ENCODE measurements around the gene CCNJL. TPM values are rescaled to one million over a fixed set of nuclear protein-coding genes. Genes with fewer than 3 reads are reported as not detected.

The CCNJL gene
- total RNA-seq, 1 donor from 2014 or later: 15.7 TPM

- peaks cover 8% of the 10 kb centered on the region for H3K79me2 ChIP-seq (ENCODE audit: insufficient read depth, low read length)
- H2AFZ ChIP-seq (ENCODE audit: low read depth, low read length): no peak overlapping the region
- peak overlapping the region; percentile 85 for H3K27ac Mint-ChIP-seq (ENCODE audit: unreplicated experiment)
- H4K20me1 ChIP-seq (ENCODE audit: insufficient read depth, low read length): peaks cover 22% of the 10 kb centered on the region
- H3K36me3 ChIP-seq (ENCODE audit: insufficient read depth, low read length): peaks cover 3% of the 10 kb centered on the region
- peaks cover 17% of the 10 kb centered on the region for H3K4me1 Mint-ChIP-seq (ENCODE audit: low read depth, unreplicated experiment)
- peak overlapping the region; percentile 51 for H3K27ac ChIP-seq (ENCODE audit: low read depth, low read length)
- H3K36me3 Mint-ChIP-seq (ENCODE audit: low read depth, unreplicated experiment): peaks cover 3% of the 10 kb centered on the region
- H3K9me3 Mint-ChIP-seq (ENCODE audit: unreplicated experiment): no peaks in the 10 kb centered on the region
- TF ChIP-seq EZH2 (IDR thresholded peaks at IDR 0.05; ENCODE audit: insufficient read depth, low read length) (no peak), CTCF (IDR thresholded peaks at IDR 0.05; ENCODE audit: insufficient read depth, low read depth, low read length) (no peak)
- DNase-seq (ENCODE audit: low read depth) (no peak), FAIRE-seq (no peak)
- peak overlapping the region; percentile 74 for H3K4me2 ChIP-seq (ENCODE audit: low read length)
- no peaks in the 10 kb centered on the region for H3K9me3 ChIP-seq (ENCODE audit: insufficient read depth, low read depth, low read length)
- H3K4me1 ChIP-seq (ENCODE audit: insufficient read depth, low read length): peaks cover 16% of the 10 kb centered on the region
- peak overlapping the region; percentile 36 for H3K9ac ChIP-seq (ENCODE audit: low read length)
- no peaks in the 10 kb centered on the region for H3K27me3 ChIP-seq (ENCODE audit: insufficient read depth, low read length)
- H3K4me3 Mint-ChIP-seq (ENCODE audit: unreplicated experiment): no peak overlapping the region
- H3K4me3 ChIP-seq (ENCODE audit: insufficient read depth, low read depth, low read length): no peak overlapping the region
- no peaks in the 10 kb centered on the region for H3K27me3 Mint-ChIP-seq (ENCODE audit: low read depth, unreplicated experiment)
These were observed 52.2 kb downstream of the CCNJL start for GRCh38 chr5:160260006-160260775.

GRCh38 chr5:160259341-160259740, 53.0 kb downstream of the CCNJL start:
- H3K4me1 Mint-ChIP-seq (ENCODE audit: low read depth, unreplicated experiment): peaks cover 17% of the 10 kb centered on the region
- Histone ChIP-seq H3K4me1 (ENCODE audit: insufficient read depth, low read length) (peaks cover 16% of the 10 kb centered on the region), H3K79me2 (ENCODE audit: insufficient read depth, low read length) (peaks cover 8% of the 10 kb centered on the region), H3K27ac (ENCODE audit: low read depth, low read length) (no peak overlapping the region), H3K36me3 (ENCODE audit: insufficient read depth, low read length) (peaks cover 7% of the 10 kb centered on the region), H3K9ac (ENCODE audit: low read length) (no peak overlapping the region), H3K4me3 (ENCODE audit: insufficient read depth, low read depth, low read length) (no peak overlapping the region), H3K4me2 (ENCODE audit: low read length) (no peak overlapping the region), H3K27me3 (ENCODE audit: insufficient read depth, low read length) (no peaks in the 10 kb centered on the region), H3K9me3 (ENCODE audit: insufficient read depth, low read depth, low read length) (no peaks in the 10 kb centered on the region), H2AFZ (ENCODE audit: low read depth, low read length) (no peak overlapping the region), H4K20me1 (ENCODE audit: insufficient read depth, low read length) (peaks cover 22% of the 10 kb centered on the region)
- no peak for DNase-seq (ENCODE audit: low read depth)
- H3K27me3 Mint-ChIP-seq (ENCODE audit: low read depth, unreplicated experiment): no peaks in the 10 kb centered on the region
- no peak for FAIRE-seq
- no peaks in the 10 kb centered on the region for H3K9me3 Mint-ChIP-seq (ENCODE audit: unreplicated experiment)
- no peaks in the 10 kb centered on the region for H3K36me3 Mint-ChIP-seq (ENCODE audit: low read depth, unreplicated experiment)
- no peak overlapping the region for H3K27ac Mint-ChIP-seq (ENCODE audit: unreplicated experiment)
- no peak for TF ChIP-seq CTCF (IDR thresholded peaks at IDR 0.05; ENCODE audit: insufficient read depth, low read depth, low read length)
- TF ChIP-seq EZH2 (IDR thresholded peaks at IDR 0.05; ENCODE audit: insufficient read depth, low read length): no peak
- no peak overlapping the region for H3K4me3 Mint-ChIP-seq (ENCODE audit: unreplicated experiment)

GRCh38 chr5:160254706-160255105, 57.7 kb downstream of the CCNJL start:
- FAIRE-seq (no peak), DNase-seq (ENCODE audit: low read depth) (no peak)
- Histone ChIP-seq H3K9ac (ENCODE audit: low read length) (no peak overlapping the region), H3K27ac (ENCODE audit: low read depth, low read length) (no peak overlapping the region), H3K36me3 (ENCODE audit: insufficient read depth, low read length) (peaks cover 15% of the 10 kb centered on the region), H3K27me3 (ENCODE audit: insufficient read depth, low read length) (no peaks in the 10 kb centered on the region), H3K79me2 (ENCODE audit: insufficient read depth, low read length) (peaks cover under 1% of the 10 kb centered on the region), H3K4me1 (ENCODE audit: insufficient read depth, low read length) (no peaks in the 10 kb centered on the region), H3K4me2 (ENCODE audit: low read length) (no peak overlapping the region), H2AFZ (ENCODE audit: low read depth, low read length) (no peak overlapping the region), H4K20me1 (ENCODE audit: insufficient read depth, low read length) (peaks cover 2% of the 10 kb centered on the region), H3K9me3 (ENCODE audit: insufficient read depth, low read depth, low read length) (no peaks in the 10 kb centered on the region), H3K4me3 (ENCODE audit: insufficient read depth, low read depth, low read length) (no peak overlapping the region)
- Mint-ChIP-seq H3K27me3 (ENCODE audit: low read depth, unreplicated experiment) (no peaks in the 10 kb centered on the region), H3K4me1 (ENCODE audit: low read depth, unreplicated experiment) (peaks cover 8% of the 10 kb centered on the region), H3K27ac (ENCODE audit: unreplicated experiment) (no peak overlapping the region), H3K36me3 (ENCODE audit: low read depth, unreplicated experiment) (peaks cover 10% of the 10 kb centered on the region), H3K9me3 (ENCODE audit: unreplicated experiment) (no peaks in the 10 kb centered on the region), H3K4me3 (ENCODE audit: unreplicated experiment) (no peak overlapping the region)
- TF ChIP-seq EZH2 (IDR thresholded peaks at IDR 0.05; ENCODE audit: insufficient read depth, low read length) (no peak), CTCF (IDR thresholded peaks at IDR 0.05; ENCODE audit: insufficient read depth, low read depth, low read length) (no peak)
